Hematopoietic multipotent progenitor cell treated with erythropoietin and hydrocortisone succinate and interleukin-3 and kit ligand, for 15 days (in vitro differentiated cells): ENCODE measurements around the gene DNAH8.

Experiments
- DNase-seq: peaks from one replicate; pipeline ENCODE4 v3.0.0-alpha.2; 2015; ENCODE audit warnings: low spot score

DNAH8 gene, protein sequence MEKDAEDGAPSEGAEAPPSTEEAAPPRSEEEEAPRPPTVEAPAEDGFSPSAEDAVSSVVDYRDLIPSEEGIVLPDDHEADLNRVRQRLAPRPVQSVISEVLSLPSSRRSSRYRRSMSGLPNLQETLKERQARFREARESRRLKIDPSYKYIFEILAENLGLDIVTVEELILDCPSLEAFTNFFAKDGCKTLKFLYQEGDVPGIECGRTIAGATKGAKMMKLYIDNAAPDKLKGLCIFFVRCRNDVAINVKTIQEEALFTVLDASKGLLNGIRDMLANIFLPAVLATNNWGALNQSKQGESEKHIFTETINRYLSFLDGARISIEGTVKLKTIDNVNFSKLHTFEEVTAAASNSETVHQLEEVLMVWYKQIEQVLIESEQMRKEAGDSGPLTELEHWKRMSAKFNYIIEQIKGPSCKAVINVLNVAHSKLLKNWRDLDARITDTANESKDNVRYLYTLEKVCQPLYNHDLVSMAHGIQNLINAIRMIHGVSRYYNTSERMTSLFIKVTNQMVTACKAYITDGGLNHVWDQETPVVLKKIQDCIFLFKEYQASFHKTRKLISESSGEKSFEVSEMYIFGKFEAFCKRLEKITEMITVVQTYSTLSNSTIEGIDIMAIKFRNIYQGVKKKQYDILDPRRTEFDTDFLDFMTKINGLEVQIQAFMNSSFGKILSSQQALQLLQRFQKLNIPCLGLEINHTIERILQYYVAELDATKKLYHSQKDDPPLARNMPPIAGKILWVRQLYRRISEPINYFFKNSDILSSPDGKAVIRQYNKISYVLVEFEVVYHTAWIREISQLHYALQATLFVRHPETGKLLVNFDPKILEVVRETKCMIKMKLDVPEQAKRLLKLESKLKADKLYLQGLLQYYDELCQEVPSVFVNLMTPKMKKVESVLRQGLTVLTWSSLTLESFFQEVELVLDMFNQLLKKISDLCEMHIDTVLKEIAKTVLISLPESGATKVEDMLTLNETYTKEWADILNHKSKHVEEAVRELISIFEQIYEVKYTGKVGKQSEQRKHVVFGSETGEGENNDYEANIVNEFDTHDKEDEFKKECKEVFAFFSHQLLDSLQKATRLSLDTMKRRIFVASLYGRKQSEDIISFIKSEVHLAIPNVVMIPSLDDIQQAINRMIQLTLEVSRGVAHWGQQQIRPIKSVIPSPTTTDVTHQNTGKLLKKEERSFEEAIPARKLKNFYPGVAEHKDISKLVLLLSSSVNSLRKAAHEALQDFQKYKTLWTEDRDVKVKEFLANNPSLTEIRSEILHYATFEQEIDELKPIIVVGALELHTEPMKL (N-terminal part only)

DNA sequence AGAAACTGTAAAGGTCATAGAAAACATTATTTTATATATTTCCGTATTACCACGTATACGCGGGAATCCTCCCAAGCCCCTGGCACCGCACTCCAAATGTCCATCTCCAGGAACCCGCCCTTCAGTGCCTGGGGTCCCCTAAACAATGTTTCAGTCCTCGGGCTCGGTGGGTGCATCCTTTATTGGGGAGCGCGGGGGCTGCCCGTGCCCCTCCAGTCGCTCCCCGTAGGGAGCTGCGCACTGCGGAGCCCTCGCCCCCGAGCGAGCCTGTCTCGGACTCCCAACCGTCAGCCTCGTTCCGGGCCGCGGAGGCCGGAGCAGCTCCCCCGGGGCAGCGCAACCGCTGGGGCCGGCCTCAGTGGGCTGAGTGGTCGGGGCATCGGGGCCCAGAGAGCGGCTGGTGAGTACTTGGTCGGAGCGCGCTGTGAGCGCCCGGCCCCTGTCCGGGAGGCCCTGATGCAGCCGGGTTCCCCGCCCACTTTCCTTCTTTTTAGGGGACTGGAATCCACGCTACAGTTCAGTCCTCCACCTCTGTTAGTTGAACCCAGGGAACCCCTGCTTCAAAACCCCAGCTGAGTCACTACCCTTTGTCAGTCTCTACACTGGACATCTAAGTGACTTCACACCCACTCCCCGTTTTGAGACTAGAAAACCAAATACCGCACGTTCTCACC is at the start of gene DNAH8:
Gene DNAH8 (plus strand): TSS at position 296 of the 674 bp plus-strand sequence. CDS start 7,499 bp downstream, outside the sequence.
- no peak for DNase-seq

DNA sequence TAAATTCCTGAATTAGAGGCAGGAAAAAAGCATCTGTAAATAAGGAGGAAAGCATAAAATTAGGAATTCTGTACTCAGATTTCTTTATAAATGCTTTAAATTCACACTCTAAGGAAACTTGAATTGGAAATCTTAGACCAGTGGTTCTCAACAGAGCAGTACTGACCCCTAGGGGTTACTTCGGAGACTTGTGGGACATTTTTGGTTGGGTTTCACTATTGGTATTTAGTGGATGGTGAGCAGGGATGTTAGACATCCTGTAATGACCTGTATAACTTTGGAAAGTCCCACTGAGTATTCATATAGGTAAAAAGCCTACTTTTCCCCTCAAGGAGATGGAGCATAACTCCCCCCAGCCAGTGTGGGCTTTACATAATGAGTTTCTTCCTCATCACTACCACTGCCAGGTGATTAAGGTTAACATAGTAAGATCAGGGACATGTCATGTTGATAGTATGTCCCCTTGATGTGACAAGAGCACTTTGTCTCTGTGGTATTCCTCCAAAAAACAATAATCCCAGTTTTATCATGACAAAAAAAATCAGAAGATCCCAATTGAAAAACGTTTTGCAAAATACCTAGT is 43.1 kb upstream of the DNAH8 start:
- peak; percentile 28 for DNase-seq

DNA sequence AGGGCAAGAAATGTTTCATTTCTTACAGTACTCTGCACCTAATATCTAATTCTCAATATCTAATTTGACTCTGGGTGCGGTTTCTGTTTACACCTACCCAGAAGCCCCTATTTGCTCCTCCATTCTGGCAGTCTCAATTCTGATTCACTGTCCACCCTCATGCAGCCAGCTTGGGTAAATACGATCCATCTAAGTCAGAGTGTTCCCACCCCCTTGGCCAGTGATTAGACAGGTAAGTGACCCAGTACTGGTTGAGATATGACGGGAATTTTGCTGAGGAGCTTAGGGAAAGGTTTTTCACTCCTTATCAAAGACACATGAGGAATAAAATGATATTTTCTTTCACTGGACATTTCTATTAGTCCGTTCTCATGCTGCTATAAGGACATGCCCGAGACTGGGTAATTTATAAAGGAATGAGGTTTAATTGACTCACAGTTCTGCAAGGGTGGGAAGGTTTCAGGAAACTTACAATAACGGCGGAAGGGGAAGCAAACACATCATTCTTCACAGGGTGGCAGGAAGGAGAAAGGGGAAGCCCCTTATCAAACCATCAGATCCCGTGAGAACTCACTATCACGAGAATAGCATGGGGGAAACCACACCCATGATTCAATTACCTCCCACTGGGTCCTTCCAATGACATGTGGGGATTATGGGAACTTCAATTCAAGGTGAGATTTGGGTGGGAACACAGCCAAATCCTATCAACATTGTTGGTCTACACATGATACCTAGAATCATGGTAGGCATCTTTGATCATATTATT is 41.5 kb upstream of the DNAH8 start:
- no peak for DNase-seq

DNA sequence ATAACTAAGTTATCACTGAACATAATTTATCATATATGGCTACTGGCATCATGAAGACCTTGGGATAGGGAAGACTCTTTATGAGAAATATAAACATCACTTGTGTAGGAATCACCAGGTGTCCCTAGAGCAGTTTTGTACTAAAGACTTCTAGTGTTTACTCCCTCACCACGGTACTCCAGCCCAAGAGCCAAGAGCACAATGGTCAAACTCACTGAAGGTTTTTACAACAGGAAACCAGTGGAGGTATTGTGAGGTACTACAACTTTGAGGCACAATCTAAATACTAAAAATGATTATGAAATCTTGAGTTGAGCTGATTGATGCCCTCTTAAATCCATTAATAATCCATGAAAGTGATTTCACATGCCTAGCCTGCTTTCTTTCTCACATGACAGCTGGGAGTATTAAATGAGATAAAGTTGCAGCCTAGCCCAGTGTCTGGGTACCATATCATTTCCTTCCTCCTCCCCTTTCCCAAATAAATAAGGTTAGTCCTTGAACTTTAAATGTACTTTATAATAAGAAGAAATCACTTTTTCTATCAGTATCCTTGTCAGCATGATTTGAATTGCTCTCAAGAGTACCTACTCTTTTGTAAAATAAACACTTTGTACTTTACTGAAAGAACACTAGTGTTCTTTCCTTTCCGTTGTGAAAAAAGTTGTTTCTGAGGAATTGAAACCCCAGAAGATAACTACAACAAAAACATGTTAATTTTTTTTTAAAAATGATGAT is 38.7 kb upstream of the DNAH8 start:
- no peak for DNase-seq

DNA sequence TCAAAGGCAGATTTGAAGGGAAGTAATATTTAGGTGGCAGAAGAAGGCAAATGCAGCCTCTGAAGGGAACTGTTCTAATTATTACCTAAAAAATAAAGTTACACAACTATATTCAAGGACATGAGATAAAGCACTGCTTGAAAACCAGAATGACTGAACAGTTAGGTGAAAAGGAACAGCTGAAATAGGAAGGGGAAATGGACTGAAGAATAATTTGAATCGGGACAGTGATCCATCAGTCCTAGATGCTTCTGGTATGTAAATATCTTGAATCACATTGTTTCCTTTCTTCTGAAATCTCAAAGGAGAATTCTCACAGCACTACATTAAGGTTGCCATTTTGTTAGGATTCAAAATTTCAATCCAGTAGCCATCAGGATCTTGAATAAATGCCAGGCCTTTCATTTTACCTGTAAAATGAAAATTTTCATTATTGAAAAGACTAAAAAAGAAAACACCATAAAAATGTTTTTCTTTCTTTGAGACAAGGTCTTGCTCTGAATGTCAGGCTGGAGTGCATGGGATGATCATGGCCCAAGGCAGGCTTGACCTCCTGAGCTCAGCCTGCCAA is 38.1 kb upstream of the DNAH8 start:
- no peak for DNase-seq

DNA sequence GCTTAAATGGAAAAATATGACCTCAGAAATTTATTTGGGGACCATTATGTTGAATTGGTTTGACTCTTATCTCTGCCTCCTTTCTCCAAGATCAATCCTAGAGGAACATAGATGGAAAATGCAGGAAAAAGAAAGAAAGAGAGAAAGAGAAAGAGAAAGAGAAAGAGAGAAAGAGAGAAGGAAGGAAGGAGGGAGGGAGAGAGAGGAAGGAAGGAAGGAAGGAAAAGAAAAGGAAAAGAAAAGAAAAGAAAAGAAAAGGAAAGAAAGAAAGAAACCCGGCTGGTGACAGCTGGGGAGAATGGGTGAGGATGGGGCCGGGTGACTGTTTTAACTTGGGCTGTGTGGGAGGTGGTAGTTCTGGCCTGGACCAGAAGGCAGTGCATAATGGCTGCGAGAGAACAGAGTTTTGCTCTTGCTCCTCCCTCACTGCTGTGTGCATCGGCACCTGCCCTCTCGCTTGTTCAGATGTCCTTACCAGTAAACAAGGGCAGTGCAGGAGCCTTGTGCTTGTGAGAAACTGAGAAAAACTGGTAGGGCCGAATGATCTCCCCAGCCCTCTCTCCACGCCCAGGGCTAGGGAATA is 36.8 kb upstream of the DNAH8 start:
- DNase-seq = no peak

DNA sequence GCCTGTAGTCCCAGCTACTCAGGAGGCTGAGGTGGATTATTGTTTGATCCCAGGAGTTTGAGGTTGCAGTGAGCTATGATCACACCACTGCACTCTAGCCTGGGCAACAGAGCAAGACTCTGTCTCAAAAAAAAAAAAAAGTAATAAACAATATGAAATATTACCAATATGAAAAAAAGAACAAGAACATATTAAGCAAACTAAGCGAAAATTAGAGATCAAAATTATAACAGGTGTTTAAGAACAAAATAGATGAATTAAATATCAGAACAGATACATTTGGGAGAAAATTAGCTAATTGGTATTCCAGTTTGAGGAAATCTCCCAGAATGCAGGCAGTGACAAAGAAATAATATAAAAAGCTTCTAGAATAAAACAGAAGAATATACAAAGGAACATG is 35.4 kb upstream of the DNAH8 start:
- no peak for DNase-seq

DNA sequence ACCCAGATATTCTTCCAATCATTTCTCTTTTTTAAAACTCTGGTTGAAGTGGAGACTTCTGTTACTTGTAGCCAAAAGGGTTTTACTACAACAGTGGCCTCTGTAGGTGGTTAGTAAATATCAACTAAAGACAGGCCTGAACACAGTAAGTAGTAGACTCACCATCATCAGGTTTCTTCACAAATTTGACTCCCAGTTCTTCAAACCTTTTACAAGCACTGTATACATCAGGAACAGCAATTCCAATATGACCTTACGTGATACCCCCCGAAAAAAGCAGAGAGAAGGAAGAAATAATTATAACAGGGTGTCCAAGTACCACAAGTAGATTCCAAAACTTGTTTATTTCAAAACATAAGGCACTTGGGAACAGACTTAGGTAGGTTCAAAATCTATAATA is 33.3 kb upstream of the DNAH8 start:
- DNase-seq = no peak

DNA sequence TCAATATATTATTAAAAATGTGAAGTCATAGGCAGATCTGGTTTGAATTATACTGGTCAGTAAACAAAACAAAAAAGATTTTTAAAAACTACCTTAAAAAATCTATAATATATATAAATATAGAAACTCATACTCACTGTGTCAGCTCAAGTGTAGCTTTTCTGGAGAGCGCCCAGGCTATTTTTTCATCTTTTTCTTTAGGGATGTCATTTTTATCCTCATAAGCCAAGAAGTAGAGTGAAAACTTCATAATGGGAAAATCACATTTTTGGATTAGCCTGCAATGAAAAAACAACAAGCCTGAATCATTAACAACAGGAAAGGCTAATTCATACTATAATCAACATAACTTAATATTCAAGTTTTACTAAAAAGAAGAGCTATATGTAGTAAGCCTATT is 30.9 kb upstream of the DNAH8 start:
- DNase-seq = no peak

DNA sequence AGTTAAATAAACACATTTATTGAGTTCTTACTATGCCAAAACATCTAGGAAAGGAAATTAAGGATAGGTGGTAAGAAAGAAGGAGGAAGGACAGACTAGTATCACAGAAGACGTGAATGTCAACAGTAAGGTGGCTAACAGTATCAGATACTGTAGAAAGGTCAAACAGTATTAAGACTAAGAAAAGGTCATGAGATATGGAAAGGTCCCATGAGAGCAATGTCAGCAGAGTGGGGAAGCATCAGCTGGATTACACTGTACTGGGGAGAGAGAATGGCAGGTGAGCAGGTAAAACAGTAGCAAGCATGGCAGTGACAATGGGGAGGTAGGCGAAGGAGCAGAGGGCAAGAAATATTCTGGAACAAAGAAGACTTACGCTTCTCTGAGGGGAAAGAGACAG is 30.2 kb upstream of the DNAH8 start:
- DNase-seq = no peak

DNA sequence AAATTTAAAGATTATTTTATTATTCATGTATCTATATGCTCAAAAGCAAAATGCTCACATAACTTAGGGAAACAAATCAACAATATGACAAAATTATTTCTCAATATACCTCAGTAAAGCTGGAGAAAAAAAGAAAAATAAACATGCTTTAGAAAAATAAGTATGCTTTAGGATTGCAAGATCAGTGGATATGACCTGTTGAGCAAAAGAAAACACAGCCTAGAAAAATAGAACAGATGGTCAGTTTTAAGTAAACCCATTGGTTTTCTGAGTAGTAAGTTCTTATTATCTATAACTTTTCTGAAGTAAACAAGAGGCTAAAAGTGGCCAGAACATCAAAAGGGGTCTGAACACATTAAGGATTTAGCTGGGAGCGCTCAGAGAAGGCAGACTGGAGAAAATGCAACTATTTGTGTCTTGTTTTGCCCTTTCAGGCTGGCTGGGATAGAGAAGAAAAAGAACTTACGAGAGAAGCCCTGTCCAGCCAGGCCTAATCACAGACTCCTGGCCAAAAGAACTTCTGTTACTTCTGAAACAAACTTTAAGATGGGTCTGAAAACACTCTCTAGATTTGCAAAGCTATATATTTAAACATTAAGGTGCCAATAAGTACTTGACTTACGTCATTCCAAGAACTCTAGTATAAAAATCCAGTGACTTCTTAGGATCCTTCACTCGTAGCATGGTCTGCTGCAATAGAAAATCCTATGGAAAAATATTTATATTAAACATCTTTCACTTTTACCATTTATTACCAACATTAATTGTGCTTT is 28.7 kb upstream of the DNAH8 start:
- no peak for DNase-seq

DNA sequence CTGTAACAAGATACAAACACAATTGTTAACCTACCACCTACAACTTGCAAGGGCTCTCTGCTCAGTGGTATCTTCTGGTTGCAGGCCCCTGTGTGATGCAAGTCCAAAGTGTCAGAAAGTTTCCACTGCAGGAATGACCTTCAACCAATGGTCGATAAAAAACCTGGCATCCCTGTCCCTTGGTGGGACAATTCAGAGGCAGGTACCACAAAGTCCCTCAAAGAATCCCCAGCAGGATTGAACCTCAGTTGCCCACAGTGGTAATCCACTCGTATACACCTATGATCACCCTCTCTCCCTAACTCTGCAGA is 28.1 kb upstream of the DNAH8 start:
- DNase-seq = no peak

DNA sequence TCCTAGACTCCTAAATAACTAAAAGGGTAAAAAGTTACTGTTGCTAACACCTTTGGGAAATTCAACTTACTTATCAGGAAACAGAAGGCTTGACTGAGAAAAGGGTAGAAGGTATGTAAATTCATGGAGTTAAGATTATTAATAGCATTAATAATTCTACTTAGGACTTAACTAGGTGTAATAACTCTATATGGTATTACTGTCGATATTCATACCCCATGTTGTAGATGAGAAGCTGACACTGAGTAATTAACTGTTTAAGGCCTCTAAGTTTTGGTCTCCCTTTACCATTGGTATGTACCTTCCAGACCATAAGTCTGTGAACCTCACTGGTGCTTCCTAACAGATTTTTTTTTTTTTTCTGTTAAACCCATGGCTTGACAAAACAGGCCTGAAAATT is 27.6 kb upstream of the DNAH8 start:
- no peak for DNase-seq

DNA sequence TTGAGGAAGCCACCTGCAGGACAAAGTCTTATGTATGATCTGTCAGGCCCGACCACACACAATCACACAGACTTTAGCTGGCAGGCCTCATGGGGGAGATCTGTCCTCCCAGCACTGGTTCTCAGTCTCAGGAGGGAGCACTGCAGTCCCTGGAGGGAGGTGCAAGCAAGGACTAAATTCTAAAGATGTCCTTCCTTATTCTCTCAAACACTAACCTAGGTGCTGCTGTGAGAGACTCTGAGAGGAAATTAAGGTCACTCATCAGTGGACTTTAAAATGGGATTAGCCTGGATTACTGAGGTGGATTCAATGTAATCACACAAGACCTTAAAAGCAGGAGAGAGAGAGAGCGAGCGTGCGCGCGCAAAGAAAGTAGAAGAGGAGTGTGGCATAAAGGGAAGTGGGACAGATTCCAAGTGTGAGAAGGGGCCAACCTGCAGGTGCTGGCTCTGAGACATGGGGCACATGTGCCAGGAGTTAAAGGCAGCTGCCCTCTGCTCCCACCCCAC is 26.5 kb upstream of the DNAH8 start:
- no peak for DNase-seq

DNA sequence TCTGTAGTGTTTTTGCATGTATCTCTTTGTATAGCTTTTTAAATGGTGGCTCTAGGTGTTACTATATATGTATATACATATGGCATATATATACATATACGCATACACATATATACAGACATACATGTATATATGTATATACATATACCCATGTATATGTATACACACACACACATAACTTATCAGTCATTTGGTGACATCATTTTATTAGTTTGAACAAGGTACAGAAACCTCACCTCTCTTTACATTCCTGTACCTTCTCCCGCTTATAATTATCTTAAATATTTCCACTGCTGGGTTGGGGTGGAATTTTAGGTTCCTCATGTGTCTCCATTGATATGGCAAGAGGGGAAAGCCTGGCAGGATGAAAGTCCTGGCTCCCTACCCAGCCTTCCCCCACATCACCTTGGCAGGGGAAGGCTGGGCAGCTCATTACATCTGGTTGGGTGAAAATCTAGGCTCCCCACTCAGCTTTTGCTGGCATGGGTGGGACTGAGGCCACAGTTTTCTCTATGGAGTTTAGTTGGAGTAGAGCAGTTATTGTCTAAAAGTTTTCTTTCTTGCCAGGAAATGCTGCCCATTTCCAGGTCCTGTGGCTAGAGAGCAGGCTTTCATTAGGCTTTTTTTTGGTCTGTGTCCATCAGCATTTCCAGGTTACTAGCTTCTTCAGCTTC is 19.7 kb upstream of the DNAH8 start:
- no peak for DNase-seq

DNA sequence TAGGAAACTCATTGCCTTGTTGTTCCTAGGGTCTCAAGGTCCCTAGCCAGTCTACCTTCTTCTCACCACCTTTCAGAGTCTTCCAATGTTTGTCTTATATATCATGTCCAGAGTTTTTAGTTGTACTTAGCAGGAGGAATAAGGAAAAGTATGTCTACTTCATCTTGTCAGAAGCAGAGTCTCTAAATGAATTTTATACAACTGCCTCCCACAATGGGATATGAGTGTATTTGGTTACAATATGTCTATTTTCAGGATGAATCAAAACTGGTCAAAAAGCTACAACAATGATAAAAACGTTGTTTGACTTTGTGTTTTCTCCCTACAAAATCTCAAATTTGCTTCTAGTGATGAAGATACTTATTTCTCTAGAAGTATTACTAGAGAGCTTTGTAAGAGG is 19.2 kb upstream of the DNAH8 start:
- DNase-seq = no peak

DNA sequence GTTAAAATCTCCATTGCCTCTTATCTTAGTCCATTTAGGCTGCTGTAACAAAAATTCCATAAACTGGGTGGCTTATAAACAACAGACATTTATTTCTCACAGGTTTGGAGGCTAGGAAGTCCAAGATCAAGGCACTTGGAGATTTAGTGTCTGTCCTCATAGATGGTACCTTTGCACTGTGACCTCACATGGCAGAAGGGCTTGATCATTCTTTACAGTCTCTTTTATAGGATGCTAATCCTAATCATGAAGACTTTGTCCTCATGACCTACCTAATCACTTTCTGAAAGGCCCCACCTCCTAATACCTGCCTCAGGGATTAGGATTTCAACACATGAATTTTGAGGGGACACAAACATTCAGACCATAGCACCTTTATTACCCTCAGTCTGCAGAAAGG is 18.8 kb upstream of the DNAH8 start:
- no peak for DNase-seq

DNA sequence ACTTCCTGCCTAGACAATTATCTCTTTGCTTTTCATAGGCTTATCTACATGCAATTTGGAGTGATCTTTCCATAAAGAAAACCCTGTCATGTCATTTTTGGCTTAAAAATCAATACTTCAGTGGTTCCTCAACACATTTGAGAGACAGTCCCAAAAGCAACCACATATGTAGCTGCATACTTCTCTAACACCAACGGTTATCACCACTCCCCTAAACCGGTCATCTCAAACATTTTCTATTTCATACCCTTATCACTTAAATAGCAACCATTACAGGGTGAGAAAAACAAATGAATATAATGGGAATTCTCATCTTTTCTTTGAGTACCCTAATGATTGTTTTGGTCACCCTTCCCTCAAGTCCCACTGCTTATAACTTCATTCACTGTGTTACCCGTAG is 17.3 kb upstream of the DNAH8 start:
- no peak for DNase-seq
